CD4-positive, alpha-beta T cell treated with Interleukin-10 for 1 hour (primary cell): ENCODE data around the gene CCM2.
A peak's percentile ranks its signal among the peaks of the same experiment; 100 is the strongest.

Experiments
- DNase-seq: peaks from one replicate; pipeline ENCODE4 v3.0.0-alpha.2; 2020

Gene CCM2

DNA sequence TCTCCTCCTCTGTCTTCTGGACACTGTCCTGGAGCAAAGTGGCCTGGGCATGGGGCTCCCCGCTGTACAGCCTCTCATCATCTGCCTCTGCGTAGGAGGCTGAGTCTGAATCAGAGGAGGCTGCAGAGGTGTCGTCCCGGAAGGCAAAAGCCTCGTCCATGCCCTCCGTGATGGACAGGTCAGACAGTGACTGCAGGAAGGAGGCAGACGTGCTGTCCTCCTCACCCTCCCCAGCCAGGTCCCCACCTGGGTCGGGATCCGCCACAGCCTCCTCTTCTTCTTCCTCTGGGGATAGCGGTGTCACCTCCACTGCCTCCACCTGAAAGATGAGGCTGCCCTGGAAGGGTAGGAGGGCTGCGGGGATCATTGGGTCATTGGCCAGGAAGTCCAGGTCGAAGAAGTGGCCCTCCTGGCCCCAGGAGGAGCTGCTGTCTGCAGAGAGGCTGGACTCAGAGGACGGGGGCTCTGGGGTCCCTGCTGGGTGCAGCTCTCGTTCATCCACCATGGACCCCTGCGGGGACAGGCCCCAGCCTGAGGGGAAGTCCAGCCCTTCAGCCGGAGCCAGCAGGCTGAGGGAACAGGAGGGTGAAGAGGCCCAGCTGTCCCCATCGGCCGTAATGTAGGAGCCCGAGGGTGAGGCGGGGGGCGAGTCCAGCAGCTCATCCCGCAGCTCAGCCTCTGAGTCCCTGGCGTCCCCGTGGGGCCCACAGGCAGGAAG, 85.1 kb downstream of the CCM2 start:
- DNase-seq: no peak

DNA sequence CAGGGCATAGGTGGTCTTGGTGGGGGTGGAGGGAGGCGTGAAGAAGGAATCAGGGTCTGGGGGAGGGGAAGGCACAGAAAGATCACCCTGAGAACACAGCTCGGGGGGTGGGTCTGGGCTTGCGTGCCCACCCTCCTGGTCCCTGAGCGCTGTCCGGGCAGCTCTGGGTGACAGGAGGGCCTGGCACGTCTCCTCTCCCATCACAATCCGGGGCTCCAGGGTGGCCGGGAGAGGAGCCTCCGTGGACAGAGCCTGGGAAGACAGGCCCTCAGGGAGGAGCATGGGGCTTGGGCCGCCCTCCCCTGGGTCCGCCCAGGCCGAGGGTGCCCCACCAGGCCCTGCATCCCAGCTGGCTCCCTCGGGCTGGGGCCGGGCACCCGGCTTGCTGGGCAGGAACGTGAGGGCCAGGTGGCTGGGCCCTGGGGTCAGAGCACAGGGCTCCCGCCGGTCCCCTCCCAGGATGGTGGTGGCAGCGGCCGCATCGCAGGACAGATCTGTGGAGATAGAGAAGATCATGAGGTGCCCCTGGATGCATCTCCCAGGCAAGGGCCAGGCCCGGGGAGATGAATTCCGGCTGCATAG, 85.7 kb downstream of the CCM2 start:
- no peak for DNase-seq

DNA sequence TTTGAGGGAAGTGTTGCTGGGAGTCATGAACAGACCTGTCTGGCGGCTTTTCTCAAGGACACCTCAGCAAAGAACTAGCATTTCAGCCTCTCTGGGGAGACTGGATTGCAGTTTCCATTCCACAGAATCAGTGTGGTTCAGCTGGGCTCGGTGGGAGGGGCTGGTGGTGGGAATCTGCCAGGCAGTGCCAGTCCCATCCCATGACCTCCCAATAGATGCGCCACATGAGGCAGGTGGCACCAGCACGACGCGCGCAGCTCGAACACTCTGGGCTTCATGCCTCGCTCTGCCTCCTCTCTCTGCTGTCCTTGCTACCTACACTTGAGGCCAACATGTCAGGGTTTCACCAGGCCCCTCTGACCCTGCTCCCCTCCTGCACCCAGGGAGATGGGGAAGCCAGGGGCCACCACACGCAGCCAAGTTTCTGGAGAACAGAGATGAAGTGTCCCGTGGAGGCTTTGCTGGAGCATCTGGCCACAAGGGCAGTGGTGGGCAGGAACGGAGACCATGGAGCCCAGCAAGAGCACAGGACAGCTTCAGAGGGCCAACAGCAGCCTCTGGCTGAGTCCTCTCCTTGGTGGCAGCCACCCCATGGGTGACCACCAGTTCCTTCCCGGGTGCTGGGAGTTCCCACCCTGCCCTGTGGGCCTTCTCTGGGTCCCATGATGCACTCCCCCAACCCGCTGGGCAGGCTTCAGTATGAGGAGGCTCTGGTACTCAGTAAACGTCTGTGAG, 86.5 kb downstream of the CCM2 start:
- no peak for DNase-seq

DNA sequence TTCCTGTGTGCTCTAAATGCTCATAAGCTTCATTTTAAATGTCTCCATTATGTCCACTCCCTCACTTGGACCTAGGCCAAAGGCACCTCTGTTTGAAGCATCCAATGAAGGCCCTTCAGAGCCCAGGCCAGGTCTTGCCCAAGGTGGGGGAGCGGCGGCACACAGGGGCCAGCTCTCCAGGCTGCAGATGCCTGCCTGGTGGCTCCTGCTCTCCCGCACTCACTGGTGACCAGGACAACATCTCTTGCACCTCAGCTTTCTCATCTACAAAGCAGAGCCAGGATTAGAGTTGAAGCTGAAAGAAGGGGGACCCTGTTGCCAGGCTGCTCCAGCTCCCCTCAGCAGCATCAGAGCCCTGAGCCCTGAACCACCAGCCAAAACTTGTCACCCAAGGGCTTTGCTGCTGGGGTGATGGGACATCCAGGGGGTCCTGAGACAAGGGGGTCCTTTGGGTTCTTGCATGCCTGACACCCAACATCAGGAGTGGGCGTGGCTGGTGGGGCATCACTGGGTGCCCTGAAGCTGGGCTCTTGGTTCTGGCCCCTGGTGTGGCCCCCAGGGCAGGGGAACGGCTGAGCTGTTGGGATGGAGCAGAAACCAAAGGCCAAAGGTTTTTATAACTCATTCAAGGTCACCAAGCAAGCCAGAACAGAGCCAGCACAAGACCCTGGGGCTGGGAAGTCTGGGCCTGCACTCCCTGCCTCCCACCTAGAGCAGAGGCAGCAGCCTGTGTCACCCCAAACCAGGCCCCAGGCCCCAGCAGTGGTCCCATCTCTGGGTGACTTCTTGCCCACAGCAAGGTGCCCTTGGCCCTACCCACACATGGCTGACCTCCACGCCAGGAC, 87.5 kb downstream of the CCM2 start:
- DNase-seq: no peak

DNA sequence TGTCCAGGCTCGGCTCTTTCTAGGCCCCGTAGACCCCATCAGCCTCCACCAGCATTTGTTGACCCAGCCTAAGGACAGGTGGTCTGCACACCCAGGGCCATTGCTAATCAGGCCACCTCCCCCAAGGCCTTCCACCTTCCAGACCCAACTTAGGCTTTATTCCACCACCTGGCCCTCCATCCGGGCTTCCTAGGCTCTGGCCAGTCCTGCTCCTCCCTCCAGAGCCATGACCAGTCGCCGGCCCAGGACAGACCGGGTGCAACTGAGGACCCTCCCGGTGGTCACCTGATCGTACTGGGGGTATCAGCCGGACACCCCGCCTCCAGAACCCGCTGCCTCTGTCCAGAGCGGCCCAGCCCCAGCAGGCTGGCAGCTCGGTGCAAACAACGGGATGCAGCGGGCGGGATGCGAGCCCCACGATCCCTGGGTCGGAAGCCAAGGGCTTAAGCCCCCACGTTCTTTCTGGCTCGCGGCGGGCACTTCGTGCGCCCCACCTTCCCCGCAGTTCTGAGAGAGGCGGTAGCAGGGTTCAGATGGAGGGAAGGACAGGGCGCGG, 88.2 kb downstream of the CCM2 start:
- DNase-seq: no peak

DNA sequence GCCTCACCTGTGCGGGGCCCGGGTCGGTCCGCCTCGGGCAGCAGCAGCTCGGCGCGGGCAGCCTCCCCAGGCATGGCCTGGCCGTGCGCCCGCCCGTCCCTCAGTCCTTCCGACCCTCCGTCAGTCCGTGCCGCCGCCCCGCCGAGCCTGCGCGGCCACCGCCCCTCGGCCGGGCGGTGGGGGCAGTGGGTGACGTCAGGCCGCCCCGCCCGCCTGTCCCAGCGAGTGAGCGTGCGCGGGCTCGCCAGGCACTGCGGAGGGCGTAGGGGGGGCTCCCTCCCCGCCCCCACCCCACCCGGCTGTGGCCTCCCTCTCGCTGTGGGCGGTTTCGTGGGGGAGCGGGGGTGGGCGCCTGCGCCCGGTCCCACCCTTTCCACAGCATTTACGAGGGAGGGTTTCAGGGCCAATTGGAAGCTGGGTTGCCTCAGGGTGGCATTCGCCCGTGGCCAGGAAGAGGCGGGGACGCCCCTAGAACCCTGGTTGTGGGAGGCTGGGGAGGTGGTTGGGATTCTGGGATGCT, 88.9 kb downstream of the CCM2 start, which contains the start of gene NACAD:
Gene NACAD, minus strand, starts transcription at position 149 of the 520 bp plus-strand sequence. Its CDS starts 75 bp downstream, at position 74.
- peak; percentile 45 for DNase-seq

DNA sequence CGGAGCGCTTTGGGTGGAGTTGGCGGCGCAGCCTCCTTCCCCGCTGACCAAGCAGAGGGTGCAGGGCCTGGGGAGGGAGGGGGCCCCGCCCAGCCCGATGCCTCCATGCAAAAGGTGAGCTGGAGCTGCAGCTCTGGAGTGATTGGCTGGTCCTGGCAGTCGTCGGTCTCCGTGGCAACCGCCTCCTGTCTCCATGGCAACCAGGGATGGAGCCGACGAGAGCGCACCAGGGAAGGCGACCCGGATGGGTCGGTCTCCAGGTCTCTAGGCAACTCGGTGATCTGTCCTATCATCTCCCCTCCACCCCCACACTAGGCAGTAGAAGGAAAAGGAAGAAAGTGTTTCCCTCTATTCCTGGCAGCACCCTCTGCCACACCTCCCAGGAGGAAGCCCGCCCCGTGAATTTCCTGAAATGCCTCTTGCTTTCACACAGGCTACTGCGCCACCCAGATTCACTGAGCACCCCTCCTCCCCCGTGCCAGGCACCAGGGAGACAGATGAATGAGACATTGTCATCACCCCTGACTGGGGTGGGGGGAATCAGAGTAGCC, 89.4 kb downstream of the CCM2 start:
- DNase-seq: peak; percentile 73

DNA sequence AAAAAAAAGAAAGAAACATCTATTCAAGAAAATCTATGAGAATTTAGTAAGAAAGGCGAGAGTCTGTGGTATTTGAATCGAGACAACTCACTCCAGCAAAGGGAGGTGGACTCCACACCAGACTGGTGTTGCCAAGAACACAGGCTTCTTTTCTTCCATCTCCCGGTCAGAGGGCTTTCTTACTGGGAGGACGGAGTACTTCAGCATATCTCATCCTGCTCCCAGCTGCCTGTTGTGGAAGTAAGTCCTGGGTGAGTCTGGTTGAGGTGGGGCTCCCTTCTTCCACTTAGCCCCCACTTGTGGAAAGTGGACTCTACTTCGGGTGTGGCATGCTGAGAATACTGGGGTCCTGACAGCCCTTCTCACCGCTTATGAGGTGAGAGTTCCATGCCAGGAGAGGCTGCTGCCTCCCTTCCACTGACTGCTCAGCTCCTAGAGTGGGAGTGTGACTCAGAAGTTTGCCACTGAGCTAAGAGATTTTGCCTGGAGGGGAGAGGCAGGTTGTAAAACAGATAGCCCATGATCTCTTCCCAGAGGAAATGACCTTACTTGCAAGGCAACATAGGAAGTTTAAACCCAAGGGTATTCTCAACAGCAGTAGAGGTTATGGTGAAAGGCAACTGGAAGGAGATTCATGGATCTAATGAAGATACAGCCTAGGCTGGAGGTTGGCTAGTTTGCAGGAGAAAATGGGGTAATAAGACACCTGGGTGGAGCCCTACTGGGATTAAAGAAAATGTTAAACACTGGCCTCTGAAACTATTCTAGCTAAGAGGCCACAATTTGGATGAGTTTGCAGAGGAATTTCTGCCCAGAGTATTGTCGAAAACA, 92.3 kb downstream of the CCM2 start:
- no peak for DNase-seq

DNA sequence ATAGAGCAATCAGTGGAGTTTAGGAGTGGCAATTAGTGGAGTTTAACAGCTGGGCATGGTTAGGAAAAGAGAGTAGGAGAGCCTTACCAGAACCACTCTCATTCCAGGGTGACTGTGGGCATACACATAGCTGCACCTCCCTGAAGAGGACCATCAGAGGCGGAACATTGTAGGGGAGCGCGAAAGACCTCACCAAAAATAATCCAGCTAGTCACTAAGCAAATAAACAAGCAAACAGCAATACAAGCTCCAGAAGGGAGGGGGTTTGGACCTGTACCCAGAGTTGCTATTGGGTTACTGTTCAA, 92.9 kb downstream of the CCM2 start:
- no peak for DNase-seq

DNA sequence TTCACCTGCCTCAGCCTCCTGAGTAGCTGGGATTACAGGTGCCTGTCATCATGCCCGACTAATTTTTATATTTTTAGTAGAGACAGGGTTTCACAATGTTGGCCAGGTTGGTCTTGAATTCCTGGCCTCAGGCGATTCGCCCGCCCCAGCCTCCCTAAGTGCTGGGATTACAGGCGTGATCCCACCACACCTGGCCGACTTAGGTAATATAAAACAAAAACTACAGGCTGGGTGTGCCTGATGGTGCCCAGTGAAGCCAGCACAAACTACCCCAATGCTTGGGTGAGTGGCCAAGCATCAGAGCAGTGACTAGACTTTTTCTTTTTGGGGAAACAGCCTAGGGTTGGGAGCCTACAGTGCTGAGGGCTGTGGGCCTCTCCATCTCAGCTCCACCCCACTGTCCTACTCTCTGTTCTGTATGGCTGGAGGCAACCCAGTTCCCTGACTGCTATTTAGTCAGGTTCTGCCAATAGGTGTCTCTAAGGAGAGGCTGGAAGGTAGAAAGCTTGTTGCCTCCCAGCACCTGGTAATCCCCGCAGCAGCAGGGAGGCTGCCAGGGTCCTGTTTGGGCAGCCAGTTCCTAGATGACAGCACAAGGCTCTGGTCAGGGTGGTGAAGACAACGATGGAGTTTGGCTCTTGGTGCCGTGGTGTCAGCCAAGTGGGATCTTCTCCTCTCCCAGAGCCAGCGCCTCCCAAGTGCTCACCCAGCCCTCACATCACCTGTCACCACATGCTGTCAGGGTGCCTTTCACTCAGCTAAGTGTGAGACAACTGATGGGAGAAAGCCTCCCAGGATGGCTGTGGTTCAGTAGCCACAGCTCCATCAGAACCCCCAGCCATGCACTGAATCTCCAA, 99.2 kb downstream of the CCM2 start:
- no peak for DNase-seq

DNA sequence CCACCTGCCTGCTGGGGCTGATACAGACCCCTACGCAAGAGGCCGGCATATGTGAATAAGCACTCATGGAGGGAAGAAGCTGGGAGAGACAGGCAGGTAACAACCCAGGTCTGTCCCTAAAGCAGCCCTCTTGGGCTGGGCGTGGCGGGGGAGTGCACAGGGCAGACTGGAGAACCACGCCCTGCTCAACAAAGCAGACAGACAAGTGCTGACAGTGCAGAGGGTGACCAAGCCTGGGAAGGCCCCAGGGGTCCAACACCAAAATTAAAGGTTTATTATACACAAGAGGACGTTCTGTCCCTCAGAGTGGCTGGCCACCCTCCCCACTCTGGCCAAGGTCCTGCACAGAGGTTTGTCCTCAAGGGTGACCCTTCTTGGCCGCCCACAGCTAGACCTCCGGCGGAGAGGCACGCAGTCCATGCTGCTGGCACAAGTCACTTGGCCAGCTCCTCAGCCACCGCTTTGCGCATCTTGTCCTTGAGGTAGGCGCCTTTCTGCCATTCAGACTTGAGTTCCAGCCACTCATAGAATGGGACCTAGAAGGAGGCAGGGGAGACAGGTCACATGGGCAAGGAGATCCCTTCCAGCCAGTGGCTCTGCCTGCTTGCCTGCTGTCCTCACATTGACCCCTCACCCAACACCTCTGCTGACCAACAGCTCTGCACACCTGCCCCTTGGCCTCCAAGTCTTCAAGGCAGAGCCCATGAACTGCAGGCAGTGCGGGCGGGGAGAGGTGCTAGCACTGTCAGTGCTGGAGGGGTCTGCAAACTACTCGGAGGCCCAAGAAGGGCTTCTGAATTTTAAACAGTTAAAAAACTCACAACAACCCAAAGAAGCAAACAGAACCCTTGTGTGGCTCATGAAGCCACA, 100.1 kb downstream of the CCM2 start:
- no peak for DNase-seq

DNA sequence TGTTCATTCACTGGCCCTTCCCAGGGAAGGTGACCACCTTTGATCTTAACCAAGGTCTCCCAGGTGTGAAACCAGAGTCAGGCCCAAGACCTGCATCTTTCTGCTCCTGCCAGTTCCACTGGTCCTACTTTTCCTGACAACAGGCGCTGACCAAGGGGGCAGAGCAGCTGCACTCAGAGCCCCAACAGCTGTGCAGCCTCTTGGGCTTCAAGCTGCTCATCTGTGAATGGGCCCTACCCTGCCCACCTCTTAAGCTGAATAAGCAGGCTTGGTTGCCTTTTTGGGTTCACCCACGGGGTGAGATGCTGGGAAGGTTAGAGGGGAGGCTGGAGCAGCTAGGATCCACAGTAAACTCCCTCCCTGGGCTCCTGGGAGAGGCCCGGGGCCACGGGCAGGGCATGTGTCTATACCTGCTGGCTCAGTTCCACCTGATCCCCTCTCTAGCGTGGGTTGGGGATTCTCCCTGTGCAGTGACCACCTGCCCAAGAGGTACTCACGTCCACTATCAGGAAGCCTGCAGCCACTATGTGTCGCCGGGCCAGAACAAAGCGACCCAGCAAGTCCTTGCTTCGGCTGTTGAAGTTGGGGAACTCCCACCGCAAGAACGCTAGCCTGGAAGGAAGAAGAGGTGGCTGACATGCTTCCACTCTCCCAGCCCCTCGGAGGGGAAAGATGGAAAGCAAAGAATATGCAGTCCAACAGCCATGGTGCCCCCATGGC, 100.9 kb downstream of the CCM2 start:
- no peak for DNase-seq

DNA sequence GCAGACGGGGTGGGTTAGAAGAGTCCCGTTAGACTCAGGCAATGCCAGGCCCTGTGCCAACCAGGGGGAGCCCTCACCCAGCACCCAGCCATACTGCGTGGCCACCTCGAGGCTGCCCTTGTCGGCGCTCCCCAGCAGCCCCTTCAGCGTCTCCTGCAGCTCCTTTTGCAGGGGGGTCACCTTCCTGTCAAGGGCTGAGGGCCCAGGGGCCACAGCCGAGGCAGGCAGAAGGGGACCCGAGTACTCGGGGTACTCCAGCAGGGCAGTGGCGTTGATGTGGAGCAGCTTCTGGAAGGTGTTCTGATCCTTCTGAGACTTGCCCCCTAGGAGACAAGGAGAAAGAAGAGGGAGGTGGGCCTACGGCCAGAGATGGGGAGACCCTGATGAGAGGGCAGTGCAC, 101.7 kb downstream of the CCM2 start:
- DNase-seq: no peak

DNA sequence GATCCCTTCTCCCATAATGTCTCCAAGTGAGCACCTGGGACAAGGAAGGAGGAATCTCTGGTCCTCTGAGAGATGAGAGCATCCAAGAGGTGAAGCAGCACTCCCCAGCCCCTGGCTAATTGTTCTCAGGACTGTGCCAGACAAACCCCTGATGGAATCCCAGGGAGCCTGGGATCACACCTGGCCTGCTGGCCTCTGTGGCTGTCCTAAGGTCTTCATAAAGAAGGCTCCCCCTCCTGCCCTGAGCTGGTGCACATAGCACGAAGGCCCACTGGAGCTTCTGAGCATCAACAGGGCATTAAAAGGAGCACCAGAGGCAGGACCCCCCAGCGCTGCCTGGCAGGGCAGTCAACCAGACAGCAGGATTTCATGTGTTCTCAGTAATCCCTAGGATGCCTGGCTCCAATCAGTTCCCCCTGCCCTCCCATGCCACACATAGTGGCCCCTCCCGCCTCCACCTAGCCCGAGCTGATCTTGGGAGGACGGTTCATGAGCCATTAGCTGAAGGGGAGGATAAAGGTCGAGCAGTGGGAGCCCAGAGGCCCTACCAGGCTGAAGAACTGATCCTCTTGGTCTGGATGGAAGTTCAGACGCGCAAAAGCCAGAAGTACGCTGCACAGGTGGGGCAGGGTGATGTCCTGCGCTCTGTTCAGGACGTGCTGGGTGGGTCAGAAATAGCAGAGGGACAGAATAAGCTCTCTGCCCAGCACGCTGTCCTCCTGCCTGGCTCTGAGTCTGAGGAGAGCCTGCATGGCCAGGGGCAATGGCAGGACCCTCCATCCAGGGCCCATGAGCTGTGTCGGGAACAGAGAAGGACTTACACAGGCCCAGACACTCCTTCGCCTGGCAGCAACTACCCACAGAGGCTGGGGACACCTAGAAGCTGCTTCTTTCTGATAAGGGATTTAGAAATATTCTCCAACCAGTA, 103.0 kb downstream of the CCM2 start:
- no peak for DNase-seq

DNA sequence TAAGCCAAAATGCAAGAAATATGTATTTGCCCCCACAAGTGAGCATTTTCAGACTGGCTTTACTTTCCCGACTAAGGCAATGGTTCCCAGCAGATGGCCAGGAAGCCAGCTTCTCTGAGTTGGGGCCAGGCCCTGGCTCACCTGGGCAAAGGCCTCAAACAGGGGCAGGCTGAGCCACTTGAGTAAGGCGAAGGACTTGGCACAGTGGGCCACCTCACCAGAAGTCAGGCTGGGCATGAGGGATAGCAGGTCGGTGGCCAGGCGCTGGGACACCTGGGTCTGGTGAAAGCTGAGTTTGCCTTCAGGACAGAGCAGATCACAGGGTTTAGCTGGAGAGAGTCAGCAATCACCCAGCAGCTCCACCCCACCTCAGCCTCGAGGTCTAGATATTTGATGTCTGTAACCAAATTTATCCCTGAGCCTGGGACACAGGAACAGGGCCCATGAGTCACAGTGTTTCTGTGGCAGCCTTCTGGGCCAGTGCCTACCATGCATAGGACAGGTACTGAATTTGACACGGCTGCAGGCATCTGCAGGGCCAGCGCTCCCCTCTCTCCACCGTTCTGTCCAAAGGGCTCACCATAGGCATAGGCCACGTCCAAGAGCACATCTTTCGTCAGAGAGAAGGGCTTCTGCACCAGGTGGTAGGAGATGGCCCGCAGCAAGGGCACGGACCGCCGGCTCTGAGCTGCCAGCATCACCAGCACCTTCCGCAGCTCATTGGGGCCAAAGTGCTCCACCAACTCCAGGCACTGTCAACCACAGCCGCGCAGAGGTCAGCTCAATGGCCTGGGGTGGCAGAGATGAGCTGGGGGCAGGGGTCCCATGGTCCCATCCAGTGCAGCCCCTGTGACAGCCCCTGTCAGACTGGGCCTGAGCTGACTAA, 104.2 kb downstream of the CCM2 start:
- DNase-seq: no peak

DNA sequence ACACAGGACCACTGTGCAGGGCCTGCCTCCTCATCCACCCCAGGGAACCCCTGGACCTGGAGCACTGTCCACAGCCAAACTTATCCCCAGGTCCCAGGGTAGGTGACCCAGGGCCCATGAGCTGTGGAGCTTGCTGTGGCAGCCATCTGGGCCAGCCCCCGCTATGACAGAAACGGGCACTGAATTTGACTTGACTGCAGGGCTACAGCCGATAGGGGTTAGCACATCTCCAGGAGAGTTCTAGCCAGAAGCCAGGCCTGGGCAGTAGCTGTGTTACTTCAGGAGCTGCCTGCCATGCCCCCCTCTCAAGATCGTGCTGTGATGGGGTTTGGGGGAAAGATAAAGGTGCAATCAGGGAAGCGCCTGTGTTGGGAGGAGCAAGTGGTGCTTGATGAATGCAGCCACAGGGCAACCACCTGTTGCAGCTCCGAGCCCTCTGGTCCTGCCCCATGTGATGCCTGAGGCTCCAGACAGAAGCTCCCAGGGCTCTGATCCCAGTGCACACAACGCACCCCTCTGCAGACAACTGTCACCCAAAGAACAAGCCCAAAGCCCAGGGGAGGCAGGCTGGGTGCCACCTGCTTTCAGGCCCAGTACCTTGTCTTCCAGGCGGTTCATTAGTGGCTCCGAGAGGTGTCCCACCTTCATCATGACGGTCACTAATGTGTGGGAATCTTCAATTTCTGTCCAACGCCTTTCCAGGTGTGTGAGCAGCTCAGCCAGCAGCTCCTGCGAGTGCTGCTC, 105.0 kb downstream of the CCM2 start:
- no peak for DNase-seq
